Endothelial cell of umbilical vein (primary cell): ENCODE results near the gene TULP1. TPM values are rescaled to one million over a fixed set of nuclear protein-coding genes. Genes with fewer than 3 reads are reported as not detected.

ENCODE experiments used
- BruUV-seq: library from RNA; stranded (reverse); fragments of 400-500 nt; replicated peaks from 2 replicates; lab custom pipeline; 2021; lab: Mats Ljungman, UMichigan
- CTCF ChIA-PET: fragments of 300-600, 350-600 bp; sonication (Branson Sonifier 250); formaldehyde crosslinking; loops from one replicate; lab custom pipeline; 2021; ENCODE audit warnings: antibody characterized with exemption, inconsistent platforms; lab: Charles Lee
- POLR2A ChIA-PET: fragments of 300-600, 350-600 bp; sonication (Branson Sonifier 250); formaldehyde crosslinking; loops from one replicate; lab custom pipeline; 2021; ENCODE audit warnings: antibody characterized with exemption, inconsistent platforms; lab: Charles Lee
- DNase-seq: peaks from one replicate; pipeline ENCODE4 v3.0.0-alpha.2; 2011; ENCODE audit warnings: low read depth, low spot score
- FAIRE-seq: peaks from 2 replicates; lab custom pipeline; 2011; peaks lifted over from hg19 to GRCh38; lab: Jason Lieb, UNC
- H2AFZ ChIP-seq: 2 replicates; pipeline ENCODE4 v1.6.0; 2012; ENCODE audit warnings: low read depth, low read length, control low read depth, inconsistent platforms
- H3K27ac ChIP-seq: 2 replicates; pipeline ENCODE4 v1.5.1; 2011; ENCODE audit warnings: low read depth, mild to moderate bottlenecking, control low read depth, low read length, moderate library complexity; ENCODE audit not compliant: insufficient read depth
- H3K27me3 ChIP-seq, 2 experiments: 2 replicates each; pipeline versions ENCODE4 v1.6.0 to v1.6.1; 2011; ENCODE audit warnings: low read length in 2 of 2, mixed read lengths in 1 of 2; ENCODE audit not compliant: control insufficient read depth in 2 of 2, insufficient read depth in 2 of 2
- H3K36me3 ChIP-seq, 2 experiments: 2 replicates in 1 of 2; 3 replicates in 1 of 2; pipeline ENCODE4 v1.5.1; 2011; ENCODE audit warnings: low read length in 2 of 2, mild to moderate bottlenecking in 1 of 2, moderate library complexity in 1 of 2; ENCODE audit not compliant: control insufficient read depth in 2 of 2, insufficient read depth in 2 of 2; ENCODE audit errors: extremely low read depth in 1 of 2
- H3K4me1 ChIP-seq: 3 replicates; pipeline ENCODE4 v1.5.1; 2011; ENCODE audit warnings: mild to moderate bottlenecking, low read length; ENCODE audit not compliant: control insufficient read depth, insufficient read depth; ENCODE audit errors: extremely low read depth
- H3K4me2 ChIP-seq: 2 replicates; pipeline ENCODE4 v1.6.1; 2011; ENCODE audit warnings: low read length, control low read depth, mixed read lengths; ENCODE audit not compliant: insufficient read depth
- H3K4me3 ChIP-seq, 3 experiments: fragments of 200-600 bp in 1 of 3; sonication (generic), shearing (Covaris generic) in 1 of 3; replicated peaks in 1 of 3; 2 replicates each; pipeline ENCODE4 v1.5.1; 2011 to 2016; ENCODE audit warnings: control low read depth in 3 of 3, low read length in 3 of 3, mild to moderate bottlenecking in 2 of 3, inconsistent platforms in 1 of 3, low read depth in 1 of 3, moderate library complexity in 1 of 3; ENCODE audit not compliant: insufficient read depth in 1 of 3
- H3K79me2 ChIP-seq: 2 replicates; pipeline ENCODE4 v1.6.0; 2012; ENCODE audit warnings: low read length, inconsistent platforms; ENCODE audit not compliant: control insufficient read depth, insufficient read depth
- H3K9ac ChIP-seq: replicated peaks from 2 replicates; pipeline ENCODE3; 2011; ENCODE audit warnings: low read length, control low read depth; ENCODE audit not compliant: insufficient read depth; ENCODE audit errors: extremely low read depth
- H3K9me1 ChIP-seq: replicated peaks from 3 replicates; pipeline ENCODE4 v1.6.0; 2011; ENCODE audit warnings: mild to moderate bottlenecking, low read length; ENCODE audit not compliant: control insufficient read depth, insufficient read depth; ENCODE audit errors: extremely low read depth
- H3K9me3 ChIP-seq: replicated peaks from 2 replicates; pipeline ENCODE4 v1.5.1; 2012; ENCODE audit warnings: low read length, inconsistent platforms; ENCODE audit not compliant: control insufficient read depth, insufficient read depth
- H4K20me1 ChIP-seq: replicated peaks from 2 replicates; pipeline ENCODE3; 2011; ENCODE audit warnings: mild to moderate bottlenecking, low read length; ENCODE audit not compliant: control insufficient read depth, insufficient read depth; ENCODE audit errors: extremely low read depth
- CTCF ChIP-seq, 2 donors: IDR thresholded peaks; 1 replicate in 1 of 2; 2 replicates in 1 of 2; pipeline ENCODE4 v1.5.1; 2011; ENCODE audit warnings: low read length in 2 of 2, mild to moderate bottlenecking in 2 of 2, moderate library complexity in 2 of 2, control low read depth in 1 of 2, inconsistent platforms in 1 of 2, low read depth in 1 of 2; ENCODE audit not compliant: insufficient read depth in 1 of 2; ENCODE audit errors: extremely low read depth in 1 of 2
- EZH2 ChIP-seq: IDR thresholded peaks from 2 replicates; pipeline ENCODE4 v1.6.1; 2012; ENCODE audit warnings: borderline replicate concordance, low read depth, mild to moderate bottlenecking, moderate library complexity, low read length, inconsistent platforms; ENCODE audit not compliant: severe bottlenecking
- FOS ChIP-seq: IDR thresholded peaks from 2 replicates; pipeline ENCODE4 v1.6.1; 2011; ENCODE audit warnings: mild to moderate bottlenecking, low read length, moderate library complexity, borderline replicate concordance; ENCODE audit not compliant: insufficient read depth
- GATA2 ChIP-seq: IDR thresholded peaks from 2 replicates; pipeline ENCODE4 v1.7.0; 2011; ENCODE audit warnings: low read depth, mild to moderate bottlenecking, moderate library complexity, mixed read lengths, low read length; ENCODE audit not compliant: insufficient read length, insufficient read depth
- JUN ChIP-seq: IDR thresholded peaks from 2 replicates; pipeline ENCODE4 v1.6.1; 2011; ENCODE audit warnings: borderline replicate concordance, low read depth; ENCODE audit not compliant: insufficient read length, insufficient read depth
- MAX ChIP-seq: IDR thresholded peaks from 2 replicates; pipeline ENCODE4 v1.6.1; 2011; ENCODE audit not compliant: insufficient read depth, insufficient read length
- MYC ChIP-seq: IDR thresholded peaks from one replicate; pipeline ENCODE4 v1.6.1; 2011; ENCODE audit warnings: mild to moderate bottlenecking, low read depth, low read length
- POLR2A ChIP-seq: IDR thresholded peaks from 2 replicates; pipeline ENCODE4 v1.6.1; 2012; ENCODE audit warnings: low read depth, mild to moderate bottlenecking, control low read depth, low read length
- POLR2AphosphoS5 ChIP-seq: IDR thresholded peaks from 2 replicates; pipeline ENCODE4 v1.6.1; 2012; ENCODE audit warnings: low read depth, mild to moderate bottlenecking, control low read depth, low read length, moderate library complexity; ENCODE audit not compliant: insufficient read depth
- dilution Hi-C: fragments of 300-500 bp; cut with MboI; formaldehyde crosslinking; loops from one replicate; pipeline ENCODE4 v1.15.0; 2019; ENCODE audit warnings: low sequenced_read_pairs; ENCODE audit not compliant: extremely low pct_ligation_motif_present
- intact Hi-C: fragments of 100-400 bp; cut with micrococcal nuclease; formaldehyde crosslinking; loops from one replicate; pipeline ENCODE4 v1.10.0; 2022
- polyA plus RNA-seq, 4 experiments: library from polyadenylated mRNA; depleted of rRNA in 3 of 4; stranded (reverse) in 3 of 4; unstranded in 1 of 4; fragments of >200 nt; gene quantifications; 2 replicates each; pipeline versions ENCODE4 v1.2.1 to v1.2.3, GENCODE V29; 2011 to 2012; ENCODE audit warnings: missing spikeins in 1 of 4
- total RNA-seq: library from RNA; stranded (reverse); gene quantifications from 2 replicates; pipeline ENCODE4 v1.2.3, GENCODE V29; 2021

Gene TULP1
- total and polyA plus RNA-seq, 2 donors (not counting 3 experiments of a cell fraction or from before 2014, with no cell fraction given) = not detected

DNA sequence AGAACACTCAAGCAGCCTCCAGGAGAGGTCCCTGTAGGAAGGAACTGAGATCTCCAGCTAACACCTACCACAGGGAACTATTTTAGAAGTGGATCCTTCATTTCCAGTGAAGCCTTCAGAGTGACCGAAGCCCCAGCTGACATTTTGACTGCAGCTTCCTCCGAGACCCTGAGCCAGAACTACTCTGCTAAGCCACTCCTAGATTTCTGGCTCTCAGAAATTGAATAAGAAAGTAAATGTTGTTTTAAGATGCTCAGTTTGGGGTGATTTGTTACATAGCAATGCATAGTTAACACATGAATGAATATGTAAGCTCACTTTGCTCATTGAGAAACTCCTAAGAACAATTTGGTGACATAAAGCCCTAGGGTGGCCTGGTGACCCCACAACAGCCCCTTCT lies 5.5 kb downstream of the TULP1 start:
- no peak for FAIRE-seq
- intact Hi-C loops = no loop called here

More for the DNA sequence above, 5.5 kb downstream of the TULP1 start:
- CTCF ChIA-PET = interaction anchor here (0.6 to 1.4 kb wide), 3 partner anchors 10 to 230 kb away, joined by 3 to 4 read pairs (median 3); no protein-coding TSS in a partner anchor
- no peaks in the 10 kb centered on the region for H3K4me1 ChIP-seq
- H3K27me3 ChIP-seq = peaks cover 24 to 48% of the 10 kb centered on the region in 2 experiments
- no TSS peak for BruUV-seq
- no peak overlapping the region for H2AFZ ChIP-seq
- no peak overlapping the region for H3K27ac ChIP-seq
- no peak overlapping the region for H3K4me3 ChIP-seq
- dilution Hi-C loops = no loop called here
- POLR2A ChIA-PET = interaction anchor here (0.6 kb wide), 1 partner anchor 535 kb away, joined by 5 read pairs; no protein-coding TSS in a partner anchor
- no peaks in the 10 kb centered on the region for H3K79me2 ChIP-seq
- H3K36me3 ChIP-seq = no peaks in the 10 kb centered on the region
- H3K4me2 ChIP-seq = no peak overlapping the region
- H3K9ac ChIP-seq = no peak overlapping the region
- no peak for TF ChIP-seq MYC
- TF ChIP-seq MAX = no peak
- TF ChIP-seq CTCF (IDR thresholded peaks at IDR 0.05; ENCODE audit: extremely low read depth in 1 of 2, insufficient read depth in 1 of 2, low read depth in 1 of 2, low read length in 2 of 2) = no peak
- no peak for TF ChIP-seq POLR2AphosphoS5
- TF ChIP-seq EZH2 = no peak
- TF ChIP-seq JUN = no peak
- no peak for TF ChIP-seq FOS
- no peak for TF ChIP-seq GATA2
- no peak for TF ChIP-seq POLR2A
- no peaks in the 10 kb centered on the region for H4K20me1 ChIP-seq
- no peaks in the 10 kb centered on the region for H3K9me3 ChIP-seq
- H3K9me1 ChIP-seq = no peaks in the 10 kb centered on the region
- no peak for DNase-seq
